K562 (cell line): ENCODE results near the gene RTN4. TPM values are rescaled to one million over a fixed set of nuclear protein-coding genes. Genes with fewer than 3 reads are reported as not detected.

Source experiments
- ATAC-seq: fragments of 200-7000 bp; cut with Tn5 transposase; 3 replicates; pipeline ENCODE4 v1.9.1; 2020; ENCODE audit warnings: moderate library complexity
- BruUV-seq: library from RNA; stranded (reverse); fragments of 400-500 nt; replicated peaks from 2 replicates; lab custom pipeline; 2021; lab: Mats Ljungman, UMichigan
- CTCF ChIA-PET: fragments of 300-600 bp; formaldehyde crosslinking; extraction: SDS; loops from one replicate; lab custom pipeline; 2021; ENCODE audit warnings: low intra/inter-chr PET ratio; lab: Yijun Ruan, JAX
- POLR2A ChIA-PET: fragments of 300-600, 350-650 bp; sonication (Branson Sonifier 250); formaldehyde crosslinking; extraction: SDS; loops from one replicate; lab custom pipeline; 2021; ENCODE audit warnings: antibody characterized with exemption, inconsistent platforms; lab: Yijun Ruan, JAX
- DNase-seq, 4 experiments: peaks; one replicate each; pipeline versions ENCODE4 v3.0.0 to v3.0.0-alpha.2; 2011 to 2018; ENCODE audit warnings: low spot score in 3 of 4, mixed read lengths in 3 of 4; ENCODE audit errors: extremely low read depth in 1 of 4
- FAIRE-seq: peaks from 2 replicates; lab custom pipeline; 2011; peaks lifted over from hg19 to GRCh38; lab: Jason Lieb, UNC
- H2AFZ ChIP-seq: 2 replicates; pipeline ENCODE4 v1.6.0; 2011; ENCODE audit warnings: low read depth, low read length, control low read depth, inconsistent platforms
- H3K27ac ChIP-seq: fragments of 200-600 bp; 3 replicates; pipeline ENCODE4 v1.8.0; 2011; ENCODE audit warnings: low read depth, mild to moderate bottlenecking, control low read depth, inconsistent platforms, low read length, moderate library complexity, mixed read lengths; ENCODE audit errors: extremely low read depth
- H3K27me3 ChIP-seq, 2 experiments: fragments of 300-600 bp in 1 of 2; 2 replicates in 1 of 2; 3 replicates in 1 of 2; pipeline versions ENCODE4 v1.6.0 to v1.8.0; 2011; ENCODE audit warnings: inconsistent platforms in 2 of 2, low read length in 2 of 2, mild to moderate bottlenecking in 1 of 2, mixed read lengths in 1 of 2, moderate library complexity in 1 of 2; ENCODE audit not compliant: control insufficient read depth in 2 of 2, insufficient read depth in 2 of 2
- H3K36me3 ChIP-seq: fragments of 300-600 bp; 3 replicates; pipeline ENCODE4 v1.8.0; 2011; ENCODE audit warnings: mild to moderate bottlenecking, low read length, inconsistent platforms; ENCODE audit not compliant: control insufficient read depth, insufficient read depth
- H3K4me1 ChIP-seq, 2 experiments: fragments of 200-600 bp in 1 of 2; replicated peaks in 1 of 2; 2 replicates in 1 of 2; 3 replicates in 1 of 2; pipeline versions ENCODE4 v1.5.1 to v1.8.0; 2011; ENCODE audit warnings: inconsistent platforms in 2 of 2, low read length in 2 of 2, mild to moderate bottlenecking in 1 of 2, mixed read lengths in 1 of 2, moderate library complexity in 1 of 2; ENCODE audit not compliant: control insufficient read depth in 2 of 2, insufficient read depth in 2 of 2
- H3K4me2 ChIP-seq: 2 replicates; pipeline ENCODE4 v1.6.1; 2011; ENCODE audit warnings: low read length, control low read depth, inconsistent platforms, mixed read lengths; ENCODE audit not compliant: insufficient read depth
- H3K4me3 ChIP-seq: fragments of 200-600 bp; sonication (generic), shearing (Covaris generic); 2 replicates; pipeline ENCODE4 v1.5.1; 2016; ENCODE audit warnings: control low read depth, inconsistent platforms
- H3K79me2 ChIP-seq: fragments of 200-600 bp; 3 replicates; pipeline ENCODE4 v1.8.0; 2011; ENCODE audit warnings: low read length, inconsistent platforms; ENCODE audit not compliant: control insufficient read depth, insufficient read depth
- H3K9ac ChIP-seq, 2 experiments: 2 replicates each; pipeline versions ENCODE4 v1.6.0 to v1.6.1; 2011; ENCODE audit warnings: low read depth in 2 of 2, low read length in 2 of 2, control low read depth in 1 of 2, inconsistent platforms in 1 of 2, mild to moderate bottlenecking in 1 of 2, mixed read lengths in 1 of 2; ENCODE audit not compliant: insufficient read depth in 1 of 2
- H3K9me1 ChIP-seq: one replicate; pipeline ENCODE4 v1.6.0; 2011; ENCODE audit warnings: inconsistent platforms, mild to moderate bottlenecking, low read length, moderate library complexity; ENCODE audit not compliant: control insufficient read depth, insufficient read depth
- H3K9me3 ChIP-seq: replicated peaks from 2 replicates; pipeline ENCODE4 v1.5.1; 2011; ENCODE audit warnings: low read depth, low read length, inconsistent platforms; ENCODE audit not compliant: control insufficient read depth, insufficient read depth
- H4K20me1 ChIP-seq: replicated peaks from 2 replicates; pipeline ENCODE4 v1.6.1; 2011; ENCODE audit warnings: low read length, inconsistent platforms, mixed read lengths; ENCODE audit not compliant: control insufficient read depth, insufficient read depth
- FOXA3 ChIP-seq, 2 experiments: fragments of 450-650 bp in 1 of 2; sonication (generic) in 1 of 2; formaldehyde crosslinking; IDR thresholded peaks in 1 of 2; conservative IDR thresholded peaks in 1 of 2; 2 replicates each; pipeline versions ENCODE4 v1.4.0 to v1.8.0; 2020 to 2022; ENCODE audit warnings: mild to moderate bottlenecking in 2 of 2, missing genetic modification reagents in 1 of 2
- FOXJ2 ChIP-seq: fragments of 200-800 bp; sonication (Bioruptor generic); IDR thresholded peaks from 2 replicates; pipeline ENCODE4 v1.6.1; 2016; ENCODE audit warnings: missing genetic modification characterization, missing compliant biosample characterization
- KLF16 ChIP-seq: IDR thresholded peaks from 2 replicates; pipeline ENCODE4 v1.6.1; 2016; ENCODE audit warnings: antibody characterized with exemption
- MCM5 ChIP-seq: fragments of 450-650 bp; IDR thresholded peaks from 2 replicates; pipeline ENCODE4 v1.6.1; 2016; ENCODE audit warnings: low read depth
- NR4A1 ChIP-seq, 2 experiments: fragments of 250-450 bp in 1 of 2; fragments of 450-650 bp in 1 of 2; sonication (Bioruptor Pico) in 1 of 2; IDR thresholded peaks; 2 replicates each; pipeline versions ENCODE4 v1.4.0 to v1.6.1; 2016 to 2020; ENCODE audit warnings: mild to moderate bottlenecking in 2 of 2, missing compliant biosample characterization in 1 of 2, missing genetic modification characterization in 1 of 2, moderate library complexity in 1 of 2
- SIRT6 ChIP-seq: IDR thresholded peaks from one replicate; pipeline ENCODE4 v1.6.1; 2012; ENCODE audit warnings: low read depth, mild to moderate bottlenecking, control low read depth, inconsistent platforms, low read length, moderate library complexity
- TBL1XR1 ChIP-seq, 2 experiments: IDR thresholded peaks; 2 replicates each; pipeline ENCODE4 v1.6.1; 2012; ENCODE audit warnings: improper control_type of control experiment in 2 of 2, low read length in 2 of 2, mild to moderate bottlenecking in 1 of 2
- ZC3H8 ChIP-seq: fragments of 450-650 bp; IDR thresholded peaks from 2 replicates; pipeline ENCODE4 v1.6.1; 2017
- ZNF197 ChIP-seq: fragments of 200-800 bp; sonication (Bioruptor generic); IDR thresholded peaks from 2 replicates; pipeline ENCODE4 v1.6.1; 2016; ENCODE audit warnings: low read depth, missing genetic modification characterization, missing compliant biosample characterization
- ZNF316 ChIP-seq: fragments of 450-650 bp; IDR thresholded peaks from 2 replicates; pipeline ENCODE4 v1.6.1; 2016
- ZNF699 ChIP-seq: fragments of 250-450 bp; sonication (Bioruptor Pico); IDR thresholded peaks from 2 replicates; pipeline ENCODE4 v1.8.0; 2021; ENCODE audit warnings: mild to moderate bottlenecking, moderate library complexity; ENCODE audit not compliant: insufficient replicate concordance
- WGBS: fragments of 100-300 bp; shearing (Covaris generic); methylation state at CpG from one replicate; pipeline ENCODE4 v1.1.6; 2016; ENCODE audit warnings: low coverage, mixed read lengths; ENCODE audit not compliant: insufficient coverage; ENCODE audit errors: missing lambda C conversion rate; 5-methylcytosine and 5-hydroxymethylcytosine counted together
- in situ Hi-C: fragments of 300-500 bp; cut with MboI; formaldehyde crosslinking; loops from 4 replicates; pipeline ENCODE4 v1.15.0; 2018; ENCODE audit warnings: inconsistent platforms, mixed read lengths
- intact Hi-C: fragments of 100-400 bp; cut with micrococcal nuclease; formaldehyde crosslinking; loops from 2 replicates; pipeline ENCODE4 v1.14.2; 2022
- polyA plus RNA-seq, 8 experiments: library from polyadenylated mRNA; depleted of rRNA in 4 of 8; stranded (reverse) in 5 of 8; unstranded in 3 of 8; fragments of >200 nt; fragmentation: Nextera tagmentation in 2 of 8; fragmentation: Illumina TruSeq in 1 of 8; extraction: Ambion mirVana in 2 of 8; extraction: Trizol in 1 of 8; gene quantifications; 2 replicates each; pipeline versions ENCODE4 v1.2.1 to v1.2.3, GENCODE V29; 2011 to 2014; ENCODE audit warnings: inconsistent platforms in 1 of 8, missing spikeins in 1 of 8
- total RNA-seq, 7 experiments: library from RNA; depleted of rRNA in 6 of 7; stranded (reverse); fragments of >200 nt in 6 of 7; fragmentation: Illumina TruSeq in 2 of 7; extraction: Trizol in 2 of 7; gene quantifications; 2 replicates each; pipeline versions ENCODE4 v1.2.1 to v1.2.3, GENCODE V29; 2011 to 2021; ENCODE audit warnings: low replicate concordance in 1 of 7
- TF ChIP-seq, protein P1 (sequence below): fragments of 250-450 bp; sonication (Bioruptor Pico); IDR thresholded peaks from 2 replicates; pipeline ENCODE4 v1.4.0; 2020

The RTN4 gene
- total and polyA plus RNA-seq, 9 of the 15 experiments (the other 6 are each of a cell fraction or from before 2014, with no cell fraction given) = 73.0 to 248 (median 116) TPM

DNA sequence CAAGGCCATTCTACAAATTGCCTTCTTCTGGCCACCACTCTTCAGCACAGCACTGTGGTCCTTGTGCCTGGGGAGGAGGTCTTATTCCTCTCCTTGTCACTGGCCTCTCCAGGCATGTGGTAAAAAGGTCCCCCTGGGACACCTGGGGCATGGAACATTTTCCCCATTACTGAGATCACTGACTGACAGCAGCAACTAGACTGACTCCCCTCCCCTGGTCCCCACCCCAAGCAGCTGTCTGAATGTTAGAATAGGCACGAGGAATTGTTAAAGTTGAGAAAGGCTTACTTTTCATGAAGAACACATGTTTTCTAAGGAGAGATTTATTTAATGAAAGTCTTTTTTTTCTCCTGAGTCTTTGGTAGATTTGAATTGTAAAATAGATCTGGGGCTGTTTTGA, 39.5 kb upstream of the RTN4 start (continued):
- TF ChIP-seq, protein P1, sequence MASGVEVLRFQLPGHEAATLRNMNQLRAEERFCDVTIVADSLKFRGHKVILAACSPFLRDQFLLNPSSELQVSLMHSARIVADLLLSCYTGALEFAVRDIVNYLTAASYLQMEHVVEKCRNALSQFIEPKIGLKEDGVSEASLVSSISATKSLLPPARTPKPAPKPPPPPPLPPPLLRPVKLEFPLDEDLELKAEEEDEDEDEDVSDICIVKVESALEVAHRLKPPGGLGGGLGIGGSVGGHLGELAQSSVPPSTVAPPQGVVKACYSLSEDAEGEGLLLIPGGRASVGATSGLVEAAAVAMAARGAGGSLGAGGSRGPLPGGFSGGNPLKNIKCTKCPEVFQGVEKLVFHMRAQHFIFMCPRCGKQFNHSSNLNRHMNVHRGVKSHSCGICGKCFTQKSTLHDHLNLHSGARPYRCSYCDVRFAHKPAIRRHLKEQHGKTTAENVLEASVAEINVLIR (CRISPR knock-in tag) = no peak
- no peak for TF ChIP-seq ZC3H8
- no peak for TF ChIP-seq MCM5
- no peak for TF ChIP-seq KLF16
- TF ChIP-seq ZNF699 = no peak

GRCh38 chr2:55088400-55088799, 38.1 kb upstream of the RTN4 start:
- no peak for DNase-seq
- no peak for FAIRE-seq

More at GRCh38 chr2:55088400-55088799, 38.1 kb upstream of the RTN4 start:
- BruUV-seq = no TSS peak
- Histone ChIP-seq H3K36me3 (no peaks in the 10 kb centered on the region), H3K4me3 (no peak overlapping the region)
- in situ Hi-C loops = no loop called here
- TF ChIP-seq TBL1XR1 (IDR thresholded peaks at IDR 0.05; ENCODE audit: low read length in 2 of 2) (no peak), SIRT6 (no peak), ZNF316 (peak; percentile 47; the same call in 1 of the 2 replicates), FOXA3 (CRISPR knock-in tag; conservative IDR thresholded peaks at IDR 0.05 in 1 of 2, IDR thresholded peaks at IDR 0.05 in 1 of 2) (no peak), ZNF197 (CRISPR knock-in tag) (no peak), NR4A1 (CRISPR knock-in tag; IDR thresholded peaks at IDR 0.05) (no peak), NR4A1 (tag; IDR thresholded peaks at IDR 0.05) (no peak), FOXJ2 (no peak)
- TF ChIP-seq, all 486 proteins: peak for 1
- Histone ChIP-seq H2AFZ (peak overlapping the region; percentile 65), H4K20me1 (no peaks in the 10 kb centered on the region), H3K27me3 (no peaks in the 10 kb centered on the region), H3K27ac (no peak overlapping the region), H3K9ac (peak overlapping the region in 1 of 2 experiments; percentile 16; a peak in 1 of 4 replicates), H3K9me3 (no peaks in the 10 kb centered on the region), H3K4me1 (peaks cover 3 to 33% of the 10 kb centered on the region in 2 experiments; a peak in 4 of 5 replicates), H3K9me1 (no peaks in the 10 kb centered on the region), H3K79me2 (no peaks in the 10 kb centered on the region), H3K4me2 (no peak overlapping the region; the same call in 1 of the 2 replicates)
- 87% methylated on average over 1 of the region's 1 CpG for WGBS
- ATAC-seq = no peak
- ChIA-PET CTCF (interaction anchor here (0.6 kb wide), 1 partner anchor 48 kb away, joined by 4 read pairs; no protein-coding TSS in a partner anchor), POLR2A (interaction anchor here (1.3 kb wide), 1 partner anchor 31 kb away, joined by 4 read pairs; no protein-coding TSS in a partner anchor)
- intact Hi-C loops = no loop called here
